Coronary artery (tissue), 2 donors: Measurements from ENCODE around the gene LIN54.
"Not testable (repeated sequence)": the region's sequence is repeated elsewhere in the genome, so short reads cannot be mapped to it uniquely, and the experiment has no call there.

Experiments used
- DNase-seq: peaks from one replicate; pipeline ENCODE4 v3.0.0-alpha.2; 2017; ENCODE audit warnings: low spot score
- H3K27ac ChIP-seq, 2 donors: fragments of 200-600 bp; sonication (generic); one replicate each; pipeline ENCODE4 v1.5.1; 2016 to 2019
- H3K4me3 ChIP-seq: fragments of 200-600 bp; sonication (generic); 2 replicates; pipeline ENCODE4 v1.5.1; 2016; ENCODE audit warnings: mild to moderate bottlenecking, moderate library complexity
- CTCF ChIP-seq: fragments of 200-600 bp; sonication (generic); IDR thresholded peaks from one replicate; pipeline ENCODE4 v1.5.1; 2019; ENCODE audit warnings: antibody characterized with exemption

The LIN54 gene

GRCh38 chr4:82947498-82947897, 63.1 kb downstream of the LIN54 start:
- Histone ChIP-seq H3K4me3 (no peak overlapping the region), H3K27ac (no peak overlapping the region)
- no peak for DNase-seq
- TF ChIP-seq CTCF, result no peak

- H3K27ac ChIP-seq, result no peak overlapping the region
- H3K4me3 ChIP-seq, result no peak overlapping the region
- DNase-seq, result no peak
- TF ChIP-seq CTCF, result no peak
Observed at GRCh38 chr4:82939414-82939813, 71.2 kb downstream of the LIN54 start.

GRCh38 chr4:82934441-82934840, 76.2 kb downstream of the LIN54 start:
- no peak for TF ChIP-seq CTCF
- H3K4me3 ChIP-seq, result no peak overlapping the region
- no peak for DNase-seq
- no peak overlapping the region for H3K27ac ChIP-seq

- no peak for TF ChIP-seq CTCF
- Histone ChIP-seq H3K4me3 (no peak overlapping the region), H3K27ac (no peak overlapping the region)
- no peak for DNase-seq
Observed at GRCh38 chr4:82930848-82931755, 79.5 kb downstream of the LIN54 start.

GRCh38 chr4:82921795-82922194, 88.8 kb downstream of the LIN54 start:
- no peak for TF ChIP-seq CTCF
- no peak for DNase-seq
- H3K27ac ChIP-seq, result no peak overlapping the region
- no peak overlapping the region for H3K4me3 ChIP-seq

- no peak for DNase-seq
- TF ChIP-seq CTCF, result no peak
- Histone ChIP-seq H3K27ac (no peak overlapping the region), H3K4me3 (no peak overlapping the region)
Observed at GRCh38 chr4:82919386-82919785, 91.2 kb downstream of the LIN54 start.

GRCh38 chr4:82918091-82918490, 92.5 kb downstream of the LIN54 start:
- DNase-seq, result no peak
- H3K27ac ChIP-seq, result no peak overlapping the region
- TF ChIP-seq CTCF, result no peak

GRCh38 chr4:82913968-82914367, 96.7 kb downstream of the LIN54 start:
- DNase-seq, H3K4me3 ChIP-seq, H3K27ac ChIP-seq: not testable (repeated sequence)

More at GRCh38 chr4:82918091-82918490, 92.5 kb downstream of the LIN54 start:
- H3K4me3 ChIP-seq, result no peak overlapping the region
